HL-60 (cell line): ENCODE measurements around the gene ZSWIM6.

Experiments
- DNase-seq, 2 experiments: peaks; one replicate each; pipeline ENCODE4 v3.0.0-alpha.2; 2010 to 2020; ENCODE audit warnings: low read depth in 1 of 2, low spot score in 1 of 2
- H3K27ac ChIP-seq: fragments of 250-450 bp; sonication (Bioruptor Pico); replicated peaks from 2 replicates; pipeline ENCODE4 v1.5.1; 2020; ENCODE audit warnings: mild to moderate bottlenecking, moderate library complexity
- H3K27me3 ChIP-seq: fragments of 250-450 bp; sonication (Bioruptor Pico); 2 replicates; pipeline ENCODE4 v1.5.1; 2021; ENCODE audit warnings: mild to moderate bottlenecking, moderate library complexity; ENCODE audit not compliant: insufficient read depth, poor library complexity, severe bottlenecking
- H3K4me3 ChIP-seq: replicated peaks from 2 replicates; pipeline ENCODE4 v1.5.1; 2011; ENCODE audit warnings: mild to moderate bottlenecking, control low read depth, low read length; ENCODE audit not compliant: insufficient read depth
- CTCF ChIP-seq: IDR thresholded peaks from one replicate; pipeline ENCODE4 v1.5.1; 2011; ENCODE audit warnings: low read length, control low read depth, inconsistent platforms; ENCODE audit not compliant: insufficient read depth
- GABPA ChIP-seq: IDR thresholded peaks from 2 replicates; pipeline ENCODE4 v1.6.1; 2012; ENCODE audit warnings: low read depth
- POLR2AphosphoS5 ChIP-seq: IDR thresholded peaks from 2 replicates; pipeline ENCODE4 v1.6.1; 2012; ENCODE audit warnings: low read depth
- REST ChIP-seq: IDR thresholded peaks from 2 replicates; pipeline ENCODE4 v1.6.1; 2012; ENCODE audit warnings: low read depth; ENCODE audit not compliant: insufficient replicate concordance
- SPI1 ChIP-seq: IDR thresholded peaks from 2 replicates; pipeline ENCODE4 v1.6.1; 2012; ENCODE audit warnings: low read depth, mild to moderate bottlenecking, borderline replicate concordance

ZSWIM6 gene

GRCh38 chr5:61397238-61397637 is 65.2 kb downstream of the ZSWIM6 start:
- TF ChIP-seq CTCF (no peak), POLR2AphosphoS5 (no peak), REST (no peak), GABPA (no peak), SPI1 (no peak)

GRCh38 chr5:61397937-61398336 is 65.9 kb downstream of the ZSWIM6 start:
- Histone ChIP-seq H3K27me3 (no peaks in the 10 kb centered on the region), H3K27ac (no peak overlapping the region), H3K4me3 (no peak overlapping the region)
- TF ChIP-seq POLR2AphosphoS5 (no peak), CTCF (no peak), REST (no peak), GABPA (no peak), SPI1 (no peak)
- DNase-seq: no peak

More at GRCh38 chr5:61397238-61397637, 65.2 kb downstream of the ZSWIM6 start:
- no peak for DNase-seq
- no peaks in the 10 kb centered on the region for H3K27me3 ChIP-seq
- H3K27ac ChIP-seq: no peak overlapping the region
- H3K4me3 ChIP-seq: no peak overlapping the region

GRCh38 chr5:61398440-61398839 is 66.4 kb downstream of the ZSWIM6 start:
- Histone ChIP-seq H3K4me3 (no peak overlapping the region), H3K27me3 (no peaks in the 10 kb centered on the region), H3K27ac (no peak overlapping the region)
- TF ChIP-seq POLR2AphosphoS5: no peak
- no peak for TF ChIP-seq SPI1
- TF ChIP-seq GABPA: no peak
- TF ChIP-seq REST: no peak
- no peak for TF ChIP-seq CTCF
- DNase-seq: no peak
